Measurements from ENCODE around the gene SNRNP40.
A peak's percentile ranks its signal among the peaks of the same experiment; 100 is the strongest.
"Not testable (repeated sequence)": the region's sequence is repeated elsewhere in the genome, so short reads cannot be mapped to it uniquely, and the experiment has no call there.

Gene SNRNP40

GRCh38 chr1:31273619-31274018 lies 23.0 kb downstream of the SNRNP40 start:
- no peak for DNase-seq

- DNase-seq: no peak
Measured at GRCh38 chr1:31272369-31272768, 24.2 kb downstream of the SNRNP40 start.

DNA sequence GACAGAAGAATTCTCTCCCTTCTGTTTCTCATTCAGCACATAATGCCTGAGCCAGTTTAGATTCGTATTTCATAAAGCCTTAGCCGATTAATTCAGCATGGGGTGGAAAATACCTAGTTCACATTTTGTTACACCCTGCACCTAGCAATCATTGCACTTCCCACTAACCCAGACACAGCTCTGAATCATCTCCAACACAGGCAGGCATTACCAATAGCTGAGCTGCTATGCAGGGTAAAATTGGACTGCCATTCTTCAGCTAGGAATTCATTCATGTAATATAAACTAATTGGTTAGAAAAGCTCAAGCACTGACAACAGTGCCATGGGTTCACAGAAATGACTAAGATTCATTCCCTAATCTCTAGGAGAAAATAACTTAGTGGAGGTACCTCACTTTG lies 30.0 kb downstream of the SNRNP40 start:
- DNase-seq: no peak

DNA sequence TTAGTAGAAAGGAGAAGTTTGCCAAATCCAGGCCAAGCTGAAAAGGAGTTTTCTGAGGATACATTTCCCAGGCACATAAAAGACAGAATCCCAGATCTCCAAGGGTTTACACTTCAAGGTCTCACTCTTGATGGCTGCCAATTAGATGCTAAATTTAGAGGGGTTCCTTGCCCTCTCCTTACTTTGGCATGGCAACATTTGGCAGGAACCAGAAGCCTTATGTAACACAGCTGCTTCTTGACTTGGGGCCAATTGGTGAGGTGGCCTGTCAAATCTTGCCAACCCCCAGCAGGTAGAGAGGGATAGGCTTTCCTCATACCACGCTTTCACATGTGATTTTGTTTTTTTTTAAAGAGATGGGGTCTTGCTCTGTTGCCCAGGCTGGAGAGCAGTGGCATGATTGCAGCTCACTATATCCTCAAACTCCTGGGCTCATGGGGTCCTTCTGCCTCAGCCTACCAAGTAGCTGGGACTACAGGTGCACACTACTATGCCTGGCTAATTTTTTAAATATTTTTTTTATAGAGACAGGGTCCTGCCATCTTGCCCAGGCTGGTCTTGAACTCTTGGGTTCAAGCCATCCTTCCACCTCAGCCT lies 31.7 kb downstream of the SNRNP40 start:
- DNase-seq: peak; percentile 40

DNA sequence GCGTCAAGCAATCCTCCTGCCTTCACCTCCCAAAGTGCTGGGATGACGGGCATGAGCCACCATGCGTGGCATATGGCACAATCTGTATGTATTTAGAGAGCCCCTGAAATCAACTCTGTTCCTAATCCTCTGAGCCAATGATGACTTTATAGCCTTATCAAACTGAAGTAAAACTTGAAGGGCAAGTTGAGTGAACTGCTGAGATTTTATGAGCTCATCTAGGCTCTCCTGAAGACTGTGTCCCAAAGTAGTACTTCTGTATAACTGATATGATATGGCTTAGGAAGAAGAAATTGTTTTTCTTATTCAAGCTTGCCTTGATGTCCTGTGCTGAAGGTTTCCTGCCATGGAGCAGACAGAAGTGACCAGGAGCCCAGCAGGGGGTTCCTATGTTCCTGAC lies 33.2 kb downstream of the SNRNP40 start:
- DNase-seq: no peak

- DNase-seq: not testable (repeated sequence)
Measured at GRCh38 chr1:31262393-31262792, 34.2 kb downstream of the SNRNP40 start.

DNA sequence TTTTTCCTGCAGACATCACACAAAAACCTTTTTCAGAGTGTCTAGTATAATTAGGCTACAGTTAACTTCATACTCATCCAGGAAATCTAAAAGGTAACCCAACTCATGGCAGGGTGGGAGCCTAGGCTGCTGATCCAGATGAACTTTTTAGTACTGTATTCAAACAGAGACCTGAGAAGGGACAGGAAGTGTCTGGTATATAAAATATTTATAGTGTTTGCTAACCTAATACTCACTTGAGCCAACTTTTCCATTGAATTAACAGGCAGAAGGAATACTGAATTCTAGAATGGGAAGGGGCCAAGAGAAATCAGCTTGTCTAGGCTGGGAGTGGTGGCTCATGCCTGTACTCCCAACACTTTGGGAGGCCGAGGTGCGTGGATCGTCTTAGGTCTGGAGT lies 34.7 kb downstream of the SNRNP40 start:
- no peak for DNase-seq

GRCh38 chr1:31259746-31260145 lies 36.8 kb downstream of the SNRNP40 start:
- DNase-seq: no peak

DNA sequence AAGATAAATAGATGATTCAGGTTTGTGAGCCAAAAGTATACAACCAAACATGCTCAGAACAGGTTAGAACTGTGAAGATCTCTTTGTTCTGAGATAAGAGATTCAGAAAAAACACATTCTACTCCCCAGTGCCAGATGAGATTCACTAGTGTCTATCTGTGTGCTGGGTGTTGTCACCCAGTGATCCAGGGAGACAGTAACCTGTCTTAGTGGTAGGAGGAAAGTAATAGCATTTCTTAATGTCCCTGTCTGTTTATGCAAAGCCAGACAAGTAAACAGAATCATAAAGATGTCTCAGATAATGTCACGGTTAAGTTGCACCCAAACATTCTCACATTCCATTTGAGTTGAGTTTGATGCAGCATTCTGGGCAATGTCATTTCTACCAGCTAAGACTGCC lies 38.0 kb downstream of the SNRNP40 start:
- no peak for DNase-seq

GRCh38 chr1:31257213-31257612 lies 39.4 kb downstream of the SNRNP40 start:
- DNase-seq: no peak

DNA sequence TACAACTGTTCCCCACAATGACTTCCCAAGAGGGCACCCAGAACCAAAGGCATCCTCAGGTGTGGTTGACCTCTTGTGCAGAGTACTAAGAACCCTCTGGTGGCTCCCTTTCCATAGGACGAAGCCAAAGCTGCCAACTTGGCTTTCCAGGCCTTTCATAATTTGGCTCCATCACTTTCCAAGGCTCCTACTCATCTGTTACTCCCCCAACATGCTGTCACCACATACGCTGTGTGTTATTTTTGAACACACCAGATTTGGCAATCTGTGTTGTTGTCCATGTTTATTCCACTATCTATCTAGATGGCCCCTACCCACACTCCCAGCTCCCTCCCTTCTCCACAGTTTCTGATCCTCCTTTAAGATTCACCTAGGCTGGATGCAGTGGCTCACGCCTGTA lies 46.7 kb downstream of the SNRNP40 start:
- DNase-seq: no peak

GRCh38 chr1:31248276-31248675 lies 48.3 kb downstream of the SNRNP40 start:
- peak; percentile 3 for DNase-seq

GRCh38 chr1:31244326-31244725 lies 52.3 kb downstream of the SNRNP40 start:
- DNase-seq: no peak

GRCh38 chr1:31243501-31244286 lies 52.9 kb downstream of the SNRNP40 start:
- peak; percentile 76 for DNase-seq

- DNase-seq: no peak
Measured at GRCh38 chr1:31241321-31241720, 55.3 kb downstream of the SNRNP40 start.

GRCh38 chr1:31239653-31240241 lies 56.8 kb downstream of the SNRNP40 start, which contains the start of gene NKAIN1:
NKAIN1 (minus strand) TSS chr1:31239887; CDS start chr1:31239547, 340 bp downstream.
- peak; percentile 54 for DNase-seq

DNA sequence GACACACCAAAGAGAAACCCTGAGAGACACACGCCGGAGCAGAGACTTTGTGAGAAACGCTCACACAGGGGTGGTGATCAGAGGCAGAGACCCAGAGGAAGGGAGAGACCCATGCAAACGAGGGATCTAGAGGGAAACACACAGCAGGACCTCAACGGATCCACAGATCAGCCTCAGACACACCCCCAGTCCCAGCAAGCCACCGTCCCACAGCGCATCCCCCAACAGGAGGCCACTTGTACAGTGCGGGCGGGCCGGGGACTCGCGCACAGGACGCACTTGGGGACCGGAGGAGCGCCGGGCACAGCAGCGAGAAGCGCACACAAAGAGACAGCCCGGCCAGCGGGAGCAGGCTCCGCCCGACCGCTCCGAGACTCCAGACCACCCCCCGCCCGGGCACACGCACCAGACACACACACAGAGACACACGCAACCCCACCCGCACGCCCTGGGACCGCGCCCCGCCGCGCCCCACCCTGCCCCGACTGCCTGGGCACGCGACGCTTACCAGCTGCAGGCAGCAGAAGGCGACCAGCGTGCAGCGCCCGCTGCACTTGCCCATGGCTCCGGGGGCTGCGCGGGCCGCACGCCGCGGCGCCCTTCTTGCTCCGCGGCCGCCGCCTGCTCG lies 57.5 kb downstream of the SNRNP40 start:
- peak; percentile 60 for DNase-seq

- DNase-seq: no peak
Measured at GRCh38 chr1:31238612-31238985, 58.0 kb downstream of the SNRNP40 start.

DNA sequence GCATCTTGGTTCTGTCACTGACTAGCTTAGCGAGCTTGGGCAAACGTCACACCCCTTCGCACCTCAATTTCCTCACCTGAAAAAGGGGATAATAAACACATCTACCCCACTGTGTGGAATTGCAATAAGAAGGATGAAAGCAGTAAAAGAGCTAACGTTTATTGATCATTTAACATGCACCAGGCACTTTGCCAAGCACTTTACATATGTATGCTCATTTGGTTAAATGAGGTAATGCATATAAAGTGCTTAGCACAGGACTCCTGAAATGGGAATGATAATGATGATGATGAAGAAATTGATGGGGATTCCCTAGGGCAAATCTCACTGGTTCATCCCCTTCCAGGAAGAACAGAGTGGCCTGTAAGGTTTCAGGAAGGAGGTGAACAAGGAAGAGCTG lies 61.7 kb downstream of the SNRNP40 start:
- no peak for DNase-seq

DNA sequence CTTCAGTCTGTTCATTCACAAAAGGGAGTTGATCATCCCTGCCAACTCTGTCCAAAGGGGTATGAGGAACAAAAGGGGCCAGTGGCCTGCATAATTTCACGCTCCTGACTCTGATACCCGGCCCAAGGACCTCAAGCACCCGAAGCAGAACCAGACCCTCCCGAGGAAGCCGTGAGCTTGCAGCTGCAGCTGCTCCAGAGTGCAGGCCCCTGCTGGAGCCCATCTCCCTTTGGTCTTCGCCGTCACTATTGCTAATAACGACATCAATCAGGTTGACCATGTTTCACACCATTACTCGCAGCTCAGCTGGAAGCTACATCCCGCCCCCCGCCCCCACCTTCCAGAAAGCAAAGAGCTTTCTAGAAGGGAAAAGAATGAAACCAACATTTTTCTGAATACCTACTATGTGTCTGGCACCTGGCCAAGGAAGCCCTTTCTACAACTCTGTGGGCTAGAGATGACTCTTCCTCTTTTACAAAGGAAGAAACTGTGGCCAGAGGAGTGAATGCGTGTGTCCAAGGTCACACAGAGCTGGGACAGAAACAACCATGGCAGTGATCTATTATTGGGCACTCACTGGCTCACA lies 62.4 kb downstream of the SNRNP40 start:
- DNase-seq: no peak

DNA sequence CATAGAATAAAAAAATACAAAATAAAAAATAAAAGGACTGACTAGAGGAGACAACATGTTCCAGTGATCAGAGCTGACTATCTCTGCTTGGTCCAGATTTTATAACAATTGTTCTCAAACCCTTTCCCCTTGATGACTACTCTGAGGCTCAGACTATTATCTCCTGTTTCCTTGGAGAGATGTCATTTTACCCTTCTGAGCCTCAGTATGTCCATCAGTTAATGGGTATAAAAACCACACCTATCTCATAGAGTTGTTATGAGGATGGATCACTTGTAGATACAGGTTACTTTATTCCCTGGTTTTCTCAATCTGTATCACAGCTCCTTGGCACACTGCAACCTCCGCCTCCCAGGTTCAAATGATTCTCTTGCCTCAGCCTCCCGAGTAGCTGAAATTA lies 63.9 kb downstream of the SNRNP40 start:
- DNase-seq: no peak

GRCh38 chr1:31231802-31232201 lies 64.8 kb downstream of the SNRNP40 start:
- DNase-seq: no peak

DNA sequence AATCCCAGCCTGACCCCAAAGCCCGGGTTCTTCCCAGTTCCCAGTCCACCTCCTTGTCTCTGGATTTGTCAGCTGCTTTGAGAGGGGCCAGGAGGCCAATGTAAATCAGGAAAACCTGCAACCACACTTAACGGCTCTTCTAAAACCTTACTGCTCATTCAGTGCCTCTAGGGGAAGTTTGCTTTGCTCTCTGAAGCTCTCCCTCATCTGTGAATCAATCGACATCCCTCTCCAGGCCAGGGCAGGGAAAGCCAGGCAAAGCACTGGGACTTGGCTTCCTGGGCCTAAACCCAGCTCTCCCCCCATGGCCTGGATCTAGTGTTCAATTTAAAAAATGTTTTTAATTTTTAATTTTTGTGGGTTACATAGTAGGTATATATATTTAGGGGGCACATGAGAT lies 66.2 kb downstream of the SNRNP40 start:
- no peak for DNase-seq

Data from NCI-H2171 treated with DMSO at 0.1 percent for 48 hours (cell line).